ENCODE data around the gene ARID4B. TPM values are rescaled to one million over a fixed set of nuclear protein-coding genes. Genes with fewer than 3 reads are reported as not detected.
A peak's percentile ranks its signal among the peaks of the same experiment; 100 is the strongest.
"Not testable (repeated sequence)": the region's sequence is repeated elsewhere in the genome, so short reads cannot be mapped to it uniquely, and the experiment has no call there.

ARID4B gene
- total RNA-seq, 1 donor from 2014 or later: 39.4 TPM

DNA sequence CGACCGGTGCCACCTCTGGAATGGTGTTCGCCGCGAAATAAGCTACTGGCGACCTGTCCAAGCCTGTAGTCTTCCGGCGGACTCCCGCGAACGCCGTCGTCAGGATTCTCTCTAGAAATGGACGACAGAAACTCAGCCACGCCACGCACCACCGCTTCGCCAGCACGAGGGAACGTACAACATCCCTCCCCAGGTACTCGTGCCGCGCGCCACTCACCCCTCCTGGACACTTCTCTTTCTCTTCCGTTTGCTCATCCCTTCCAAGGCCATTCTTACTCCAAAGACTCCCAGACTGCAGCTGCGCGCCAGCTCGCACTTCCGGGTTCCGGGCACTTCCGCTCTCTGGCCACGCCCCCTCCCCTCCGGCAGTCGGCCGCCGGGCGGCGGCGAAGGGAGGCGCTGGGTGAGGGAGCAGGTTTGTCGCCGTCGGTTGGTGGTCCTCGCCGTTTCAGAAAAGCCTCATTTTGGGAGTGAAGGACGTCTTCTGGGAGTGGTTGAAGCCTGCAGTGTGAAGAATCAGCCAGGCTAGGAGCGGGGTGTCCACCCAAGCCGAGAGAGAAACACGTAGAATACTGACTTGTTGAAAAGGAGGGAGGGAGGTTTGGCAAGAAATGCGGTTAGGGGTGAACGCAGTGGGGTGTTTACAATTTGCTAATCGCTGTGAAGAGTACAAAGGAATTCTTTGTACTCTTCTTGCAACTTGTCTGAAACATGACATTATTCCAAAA lies 166.9 kb downstream of the ARID4B start, which contains the start of gene RBM34:
RBM34 (minus strand) TSS at position 294 of the 728 bp plus-strand sequence; CDS start at position 270, 24 bp downstream.
- DNase-seq (ENCODE audit: low read depth, low spot score): peak; percentile 48

- peak; percentile 33 for DNase-seq (ENCODE audit: low read depth, low spot score)
Observed at GRCh38 chr1:235160383-235160956, 167.5 kb downstream of the ARID4B start.

DNA sequence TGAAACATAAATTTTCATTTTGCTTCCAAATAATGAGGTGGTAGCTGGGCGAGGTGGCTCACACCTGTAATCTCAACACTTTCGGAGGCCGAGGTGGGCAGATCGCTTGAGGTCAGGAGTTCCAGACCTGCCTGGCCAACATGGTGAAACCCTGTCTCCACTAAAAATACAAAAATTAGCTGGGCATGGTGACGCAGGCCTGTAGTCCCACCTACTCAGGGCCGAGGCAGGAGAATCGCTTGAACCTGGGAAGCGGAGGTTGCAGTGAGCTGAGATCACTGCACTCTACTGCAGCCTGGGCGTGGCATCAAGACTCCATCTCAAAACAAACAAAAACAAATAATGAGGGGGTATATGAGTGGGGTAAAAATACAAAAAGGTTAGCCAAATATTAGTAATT lies 168.0 kb downstream of the ARID4B start:
- DNase-seq (ENCODE audit: low read depth, low spot score): not testable (repeated sequence)

DNA sequence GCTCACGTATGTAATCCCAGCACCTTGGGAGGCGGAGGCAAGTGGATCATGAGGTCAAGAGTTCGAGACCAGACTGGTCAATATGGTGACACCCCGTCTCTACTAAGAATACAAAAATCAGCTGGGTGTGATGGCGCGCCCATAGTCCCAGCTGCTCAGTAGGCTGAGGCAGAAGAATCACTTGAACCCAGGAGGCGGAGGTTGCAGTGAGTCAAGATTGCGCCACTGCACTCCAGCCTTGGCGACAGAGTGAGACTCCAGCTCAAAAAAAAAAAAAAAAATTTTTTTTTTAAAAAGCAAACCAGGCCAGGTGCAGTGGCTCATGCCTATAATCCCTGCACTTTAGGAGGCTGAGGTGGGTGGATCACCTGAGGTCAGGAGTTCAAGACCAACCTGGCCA lies 168.7 kb downstream of the ARID4B start:
- not testable (repeated sequence) for DNase-seq (ENCODE audit: low read depth, low spot score)

GRCh38 chr1:235158680-235159079 lies 169.3 kb downstream of the ARID4B start:
- DNase-seq (ENCODE audit: low read depth, low spot score): no peak

- no peak for DNase-seq (ENCODE audit: low read depth, low spot score)
Observed at GRCh38 chr1:235157150-235157549, 170.8 kb downstream of the ARID4B start.

GRCh38 chr1:235156740-235157139 lies 171.2 kb downstream of the ARID4B start:
- no peak for DNase-seq (ENCODE audit: low read depth, low spot score)

GRCh38 chr1:235156265-235156664 lies 171.7 kb downstream of the ARID4B start:
- no peak for DNase-seq (ENCODE audit: low read depth, low spot score)

DNA sequence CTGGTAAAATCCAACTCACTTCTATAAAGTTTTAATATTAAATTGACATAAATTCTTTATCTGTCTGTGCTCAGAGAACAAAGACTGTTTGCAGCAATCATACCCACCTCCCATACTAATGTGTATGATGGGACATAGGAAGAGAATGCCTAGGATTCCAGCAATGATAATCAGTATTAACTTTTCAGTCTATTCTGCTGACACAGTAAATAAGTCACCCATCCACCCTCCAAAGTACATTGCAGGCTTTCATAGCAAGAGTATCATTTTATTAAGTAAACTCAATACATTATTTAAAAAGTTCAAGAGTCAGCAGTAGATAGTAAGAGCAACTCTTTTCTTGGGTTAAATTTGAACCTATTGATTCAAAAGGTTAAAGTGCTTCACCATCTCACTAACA lies 175.7 kb downstream of the ARID4B start:
- DNase-seq (ENCODE audit: low read depth, low spot score): no peak

- DNase-seq (ENCODE audit: low read depth, low spot score): no peak
Observed at GRCh38 chr1:235151033-235151432, 176.9 kb downstream of the ARID4B start.

- DNase-seq (ENCODE audit: low read depth, low spot score): no peak
Observed at GRCh38 chr1:235149824-235150223, 178.2 kb downstream of the ARID4B start.

DNA sequence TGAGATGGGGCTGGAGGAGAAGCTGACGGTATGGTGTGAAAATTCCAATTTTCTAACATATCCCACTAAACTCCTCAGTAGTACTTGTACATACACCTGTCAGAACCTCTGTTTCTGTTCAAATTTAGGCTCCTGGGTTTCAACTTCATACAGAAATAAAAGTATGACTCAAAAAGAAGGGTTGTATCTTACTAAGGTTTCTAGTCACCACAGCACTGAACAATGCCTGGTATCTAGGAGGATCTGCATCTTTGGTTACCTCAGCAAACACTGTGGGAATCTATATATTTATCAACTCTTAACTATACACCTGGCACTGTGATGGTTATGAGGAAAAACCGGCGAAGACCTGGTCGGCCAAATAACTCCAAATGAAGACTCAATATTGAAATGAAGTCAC lies 180.7 kb downstream of the ARID4B start:
- no peak for DNase-seq (ENCODE audit: low read depth, low spot score)

GRCh38 chr1:235145639-235146038 lies 182.3 kb downstream of the ARID4B start:
- DNase-seq (ENCODE audit: low read depth, low spot score): no peak

- DNase-seq (ENCODE audit: low read depth, low spot score): no peak
Observed at GRCh38 chr1:235142991-235143390, 185.0 kb downstream of the ARID4B start.

GRCh38 chr1:235139315-235139714 lies 188.7 kb downstream of the ARID4B start:
- DNase-seq (ENCODE audit: low read depth, low spot score): no peak

GRCh38 chr1:235138821-235139220 lies 189.2 kb downstream of the ARID4B start:
- DNase-seq (ENCODE audit: low read depth, low spot score): no peak

DNA sequence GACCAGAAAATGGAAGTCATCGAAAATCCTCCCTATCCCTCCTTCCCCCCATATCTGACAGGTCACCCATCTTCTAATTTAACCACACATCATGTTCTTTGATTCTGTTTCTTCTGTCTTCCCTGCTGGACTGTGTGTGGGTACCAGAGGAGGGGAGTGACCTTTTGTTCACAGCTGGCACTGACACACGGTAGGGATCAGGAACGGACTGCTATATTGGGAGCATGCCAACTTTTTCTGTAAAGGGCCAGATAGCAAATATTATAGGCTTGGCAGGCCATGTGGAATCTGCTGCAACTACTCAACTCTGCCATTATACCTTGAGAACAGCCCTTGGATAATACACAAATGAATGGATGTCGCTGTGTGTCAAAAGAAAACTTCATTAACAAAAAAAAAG lies 191.9 kb downstream of the ARID4B start:
- no peak for DNase-seq (ENCODE audit: low read depth, low spot score)

GRCh38 chr1:235134171-235134570 lies 193.8 kb downstream of the ARID4B start:
- no peak for DNase-seq (ENCODE audit: low read depth, low spot score)

GRCh38 chr1:235133086-235133485 lies 194.9 kb downstream of the ARID4B start:
- no peak for DNase-seq (ENCODE audit: low read depth, low spot score)

DNA sequence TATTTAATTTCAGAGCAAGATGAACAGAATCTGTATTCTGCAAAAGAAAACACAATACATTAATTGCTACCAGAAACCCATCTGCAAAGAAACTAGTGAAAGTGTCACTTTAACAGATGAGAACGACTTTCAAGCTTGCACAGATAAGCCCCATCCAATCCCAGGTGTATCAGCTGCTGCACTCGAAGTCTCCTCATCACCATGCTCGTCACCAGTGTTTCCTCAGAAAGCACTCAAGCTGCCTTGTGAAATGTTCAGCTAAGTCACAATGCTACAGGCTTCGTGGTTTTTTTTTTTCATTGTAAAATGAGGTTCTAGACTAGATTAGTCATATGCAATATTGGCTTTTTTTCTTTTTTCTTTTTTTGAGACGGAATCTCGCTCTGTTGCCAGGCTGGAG lies 196.0 kb downstream of the ARID4B start:
- DNase-seq (ENCODE audit: low read depth, low spot score): no peak

DNA sequence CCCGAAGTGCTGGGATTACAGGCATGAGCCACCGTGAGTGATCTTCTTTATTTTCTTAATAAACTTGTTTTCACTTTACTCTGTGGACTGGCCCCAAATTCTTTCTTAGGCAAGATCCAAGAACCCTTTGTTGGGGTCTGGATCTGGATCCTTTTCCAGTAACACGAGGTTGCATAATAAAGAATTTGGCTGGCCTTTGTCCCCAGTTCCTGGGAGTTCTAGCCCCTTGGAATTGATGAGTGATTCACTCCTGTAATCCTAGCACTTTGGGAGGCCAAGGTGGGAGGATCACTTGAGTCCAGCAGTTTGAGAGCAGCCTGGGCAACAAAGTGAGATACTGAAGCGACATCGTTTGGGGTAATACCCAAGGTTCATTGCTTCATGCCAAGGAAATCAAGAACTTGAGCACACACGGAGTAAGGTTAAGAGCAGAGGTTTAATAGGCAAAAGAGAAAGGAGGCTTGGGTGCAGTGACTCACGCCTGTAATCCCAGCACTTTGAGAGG lies 197.2 kb downstream of the ARID4B start:
- DNase-seq (ENCODE audit: low read depth, low spot score): no peak

- DNase-seq (ENCODE audit: low read depth, low spot score): no peak
Observed at GRCh38 chr1:235129774-235130570, 198.0 kb downstream of the ARID4B start.
